B cell (primary cell): ENCODE results near the gene ADK. TPM values are rescaled to one million over a fixed set of nuclear protein-coding genes. Genes with fewer than 3 reads are reported as not detected.

Experiments
- ATAC-seq: fragments of 200-7000 bp; cut with Tn5 transposase; one replicate; pipeline ENCODE4 v1.10.0; 2021; ENCODE audit warnings: low read depth, mild to moderate bottlenecking, moderate number of reproducible peaks, moderate library complexity
- CTCF ChIA-PET: fragments of 350-600 bp; sonication (Branson Sonifier 250); formaldehyde crosslinking; loops from one replicate; lab custom pipeline; 2021; ENCODE audit warnings: antibody characterized with exemption, inconsistent platforms; lab: Charles Lee
- POLR2A ChIA-PET: fragments of 350-600 bp; sonication (Branson Sonifier 250); formaldehyde crosslinking; loops from one replicate; lab custom pipeline; 2021; ENCODE audit warnings: antibody characterized with exemption; lab: Charles Lee
- DNase-seq: peaks from one replicate; pipeline ENCODE4 v3.0.0; 2013
- H2AFZ ChIP-seq: 2 replicates; pipeline ENCODE4 v1.6.1; 2012; ENCODE audit warnings: mild to moderate bottlenecking, low read depth, low read length; ENCODE audit not compliant: insufficient read depth, poor library complexity, severe bottlenecking
- H3K27ac ChIP-seq, 2 donors: 1 replicate in 1 of 2; 2 replicates in 1 of 2; pipeline ENCODE4 v1.5.1; 2012 to 2013; ENCODE audit warnings: low read length in 2 of 2, mild to moderate bottlenecking in 2 of 2, moderate library complexity in 1 of 2
- H3K27me3 ChIP-seq, 4 experiments: fragments of 200-600 bp in 1 of 4; sonication (generic) in 1 of 4; replicated peaks in 1 of 4; 1 replicate in 2 of 4; 2 replicates in 2 of 4; pipeline versions ENCODE4 v1.6.1 to v1.7.0; 2013 to 2016; ENCODE audit warnings: low read length in 3 of 4, mild to moderate bottlenecking in 2 of 4, mixed read lengths in 1 of 4, moderate library complexity in 1 of 4; ENCODE audit not compliant: insufficient read depth in 4 of 4, control insufficient read depth in 3 of 4; ENCODE audit errors: control extremely low read depth in 1 of 4
- H3K36me3 ChIP-seq, 2 experiments: replicated peaks in 1 of 2; 1 replicate in 1 of 2; 2 replicates in 1 of 2; pipeline versions ENCODE4 v1.6.1 to v1.7.1; 2013; ENCODE audit warnings: low read length in 1 of 2; ENCODE audit not compliant: insufficient read depth in 2 of 2, control insufficient read depth in 1 of 2; ENCODE audit errors: control extremely low read depth in 1 of 2, extremely low read depth in 1 of 2
- H3K4me1 ChIP-seq, 2 donors: fragments of 200-600 bp in 1 of 2; sonication (generic) in 1 of 2; 1 replicate in 1 of 2; 2 replicates in 1 of 2; pipeline versions ENCODE4 v1.5.1 to v1.6.1; 2013 to 2017; ENCODE audit warnings: low read length in 2 of 2; ENCODE audit not compliant: control insufficient read depth in 2 of 2, insufficient read depth in 2 of 2
- H3K4me2 ChIP-seq: replicated peaks from 2 replicates; pipeline ENCODE3; 2012; ENCODE audit warnings: mild to moderate bottlenecking, low read depth, low read length; ENCODE audit not compliant: poor library complexity, severe bottlenecking
- H3K4me3 ChIP-seq, 5 experiments: fragments of 200-600 bp in 1 of 5; sonication (generic) in 1 of 5; 1 replicate in 3 of 5; 2 replicates in 2 of 5; pipeline versions ENCODE4 v1.5.1 to v1.7.0; 2011 to 2016; ENCODE audit warnings: low read length in 4 of 5, mild to moderate bottlenecking in 4 of 5, low read depth in 2 of 5, control low read depth in 1 of 5, moderate library complexity in 1 of 5; ENCODE audit not compliant: insufficient read depth in 1 of 5; ENCODE audit errors: control extremely low read depth in 1 of 5, extremely low read depth in 1 of 5
- H3K79me2 ChIP-seq: fragments of 200-600 bp; sonication (generic); one replicate; pipeline ENCODE4 v1.6.0; 2016; ENCODE audit warnings: low read length; ENCODE audit not compliant: control insufficient read depth, insufficient read depth
- H3K9ac ChIP-seq: fragments of 200-600 bp; sonication (generic); 2 replicates; pipeline ENCODE4 v1.6.1; 2017; ENCODE audit warnings: mild to moderate bottlenecking, low read length, moderate library complexity
- H3K9me3 ChIP-seq, 3 donors: one replicate each; pipeline versions ENCODE4 v1.6.1 to v1.7.1; 2013; ENCODE audit warnings: low read length in 2 of 3; ENCODE audit not compliant: control insufficient read depth in 2 of 3, insufficient read depth in 1 of 3; ENCODE audit errors: control extremely low read depth in 1 of 3
- H4K20me1 ChIP-seq: 2 replicates; pipeline ENCODE4 v1.6.0; 2012; ENCODE audit warnings: mild to moderate bottlenecking, low read length; ENCODE audit not compliant: insufficient read depth, control insufficient read depth, poor library complexity, severe bottlenecking
- H3K27ac Mint-ChIP-seq: one replicate; pipeline ENCODE4 v1.8.0; 2021; ENCODE audit warnings: mixed read lengths
- H3K27me3 Mint-ChIP-seq: one replicate; pipeline ENCODE4 v1.8.0; 2021; ENCODE audit warnings: mixed read lengths
- H3K4me1 Mint-ChIP-seq: one replicate; pipeline ENCODE4 v1.8.0; 2021; ENCODE audit warnings: mixed read lengths
- H3K4me3 Mint-ChIP-seq: one replicate; pipeline ENCODE4 v1.8.0; 2021; ENCODE audit warnings: mixed read lengths
- H3K9me3 Mint-ChIP-seq: one replicate; pipeline ENCODE4 v1.8.0; 2022; ENCODE audit warnings: mixed read lengths; ENCODE audit not compliant: insufficient read depth
- EZH2 ChIP-seq: IDR thresholded peaks from 2 replicates; pipeline ENCODE4 v1.6.1; 2012; ENCODE audit warnings: borderline replicate concordance, low read depth, mild to moderate bottlenecking, moderate library complexity, low read length; ENCODE audit not compliant: insufficient read depth, poor library complexity, severe bottlenecking
- WGBS: methylation state at CpG from one replicate; pipeline ENCODE4 v1.1.5; 2013; ENCODE audit warnings: missing lambda C conversion rate; ENCODE audit not compliant: insufficient coverage; 5-methylcytosine and 5-hydroxymethylcytosine counted together
- intact Hi-C: fragments of 100-400 bp; cut with micrococcal nuclease; formaldehyde crosslinking; loops from one replicate; pipeline ENCODE4 v1.10.0; 2022
- polyA plus RNA-seq: library from polyadenylated mRNA; depleted of rRNA; stranded (reverse); fragments of >200 nt; gene quantifications from 2 replicates; pipeline ENCODE4 v1.2.3, GENCODE V29; 2012
- total RNA-seq, 2 donors: library from RNA; stranded (reverse); fragments of 120-200 nt in 1 of 2; gene quantifications; 1 replicate in 1 of 2; 2 replicates in 1 of 2; pipeline versions ENCODE4 v1.2.3 to v1.2.4, GENCODE V29; 2013 to 2022
- TF ChIP-seq, protein P1 (sequence below): fragments of 200-600 bp; IDR thresholded peaks from one replicate; pipeline ENCODE4 v1.8.0; 2022; ENCODE audit warnings: antibody characterized with exemption, mild to moderate bottlenecking

Gene ADK
- total and polyA plus RNA-seq, 2 donors (not counting 1 experiment from before 2014, with no cell fraction given) = 37.2 to 52.6 TPM

GRCh38 chr10:74171625-74172024, 20.6 kb downstream of the ADK start:
- Histone ChIP-seq H3K79me2 (peaks cover 86% of the 10 kb centered on the region), H3K4me3 (no peak overlapping the region), H3K27me3 (no peaks in the 10 kb centered on the region), H3K9ac (no peak overlapping the region), H3K4me1 (peaks cover 53 to 64% of the 10 kb centered on the region in 2 donors), H3K27ac (peak overlapping the region; percentile 11 to 69), H4K20me1 (no peaks in the 10 kb centered on the region), H2AFZ (no peak overlapping the region), H3K36me3 (no peaks in the 10 kb centered on the region), H3K9me3 (no peaks in the 10 kb centered on the region), H3K4me2 (peak overlapping the region; percentile 38)
- ChIA-PET CTCF (interaction anchor here (0.9 to 1.0 kb wide), 2 partner anchors 42 to 47 kb away, joined by 3 read pairs; no protein-coding TSS in a partner anchor), POLR2A (interaction anchor here (0.5 kb wide), 1 partner anchor 1826 kb away, joined by 6 read pairs; no protein-coding TSS in a partner anchor)
- ATAC-seq (no peak), DNase-seq (no peak)
- peaks cover 48% of the 10 kb centered on the region for H3K4me1 Mint-ChIP-seq
- H3K4me3 Mint-ChIP-seq = no peak overlapping the region
- H3K27ac Mint-ChIP-seq = peak overlapping the region; percentile 75
- H3K27me3 Mint-ChIP-seq = no peaks in the 10 kb centered on the region
- no CpG with 5 or more reads among the region's 2 CpGs for WGBS
- intact Hi-C loops = no loop called here
- no peaks in the 10 kb centered on the region for H3K9me3 Mint-ChIP-seq
- TF ChIP-seq EZH2 = no peak
- TF ChIP-seq, protein P1, sequence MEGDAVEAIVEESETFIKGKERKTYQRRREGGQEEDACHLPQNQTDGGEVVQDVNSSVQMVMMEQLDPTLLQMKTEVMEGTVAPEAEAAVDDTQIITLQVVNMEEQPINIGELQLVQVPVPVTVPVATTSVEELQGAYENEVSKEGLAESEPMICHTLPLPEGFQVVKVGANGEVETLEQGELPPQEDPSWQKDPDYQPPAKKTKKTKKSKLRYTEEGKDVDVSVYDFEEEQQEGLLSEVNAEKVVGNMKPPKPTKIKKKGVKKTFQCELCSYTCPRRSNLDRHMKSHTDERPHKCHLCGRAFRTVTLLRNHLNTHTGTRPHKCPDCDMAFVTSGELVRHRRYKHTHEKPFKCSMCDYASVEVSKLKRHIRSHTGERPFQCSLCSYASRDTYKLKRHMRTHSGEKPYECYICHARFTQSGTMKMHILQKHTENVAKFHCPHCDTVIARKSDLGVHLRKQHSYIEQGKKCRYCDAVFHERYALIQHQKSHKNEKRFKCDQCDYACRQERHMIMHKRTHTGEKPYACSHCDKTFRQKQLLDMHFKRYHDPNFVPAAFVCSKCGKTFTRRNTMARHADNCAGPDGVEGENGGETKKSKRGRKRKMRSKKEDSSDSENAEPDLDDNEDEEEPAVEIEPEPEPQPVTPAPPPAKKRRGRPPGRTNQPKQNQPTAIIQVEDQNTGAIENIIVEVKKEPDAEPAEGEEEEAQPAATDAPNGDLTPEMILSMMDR = no peak

GRCh38 chr10:74174521-74174920, 23.5 kb downstream of the ADK start:
- Mint-ChIP-seq H3K27ac (peak overlapping the region; percentile 32), H3K9me3 (no peaks in the 10 kb centered on the region), H3K27me3 (no peaks in the 10 kb centered on the region), H3K4me1 (peaks cover 50% of the 10 kb centered on the region), H3K4me3 (no peak overlapping the region)
- Histone ChIP-seq H3K4me2 (no peak overlapping the region), H3K27me3 (no peaks in the 10 kb centered on the region), H3K27ac (peak overlapping the region in 1 of 2 donors; percentile 27), H3K36me3 (peaks cover 0 to 2% of the 10 kb centered on the region in 2 experiments), H4K20me1 (no peaks in the 10 kb centered on the region), H3K4me1 (peaks cover 50 to 51% of the 10 kb centered on the region in 2 donors), H2AFZ (no peak overlapping the region), H3K79me2 (peaks cover 90% of the 10 kb centered on the region), H3K9ac (no peak overlapping the region), H3K4me3 (no peak overlapping the region), H3K9me3 (no peaks in the 10 kb centered on the region)
- ChIA-PET CTCF (interaction anchor here (0.7 kb wide), 1 partner anchor 23 kb away, joined by 3 read pairs; the partner anchor contains the start of genes ADK and AP3M1), POLR2A (interaction anchor here (0.8 to 2.6 kb wide), 3 partner anchors 8 to 17 kb away, joined by 3 to 17 read pairs (median 4); no protein-coding TSS in a partner anchor)
- 94% methylated on average over 2 of the region's 3 CpGs for WGBS
- intact Hi-C loops = no loop called here
- no peak for ATAC-seq
- DNase-seq = no peak
- TF ChIP-seq, protein P1 = no peak
- TF ChIP-seq EZH2 = no peak
